ENCODE results near the gene RIMBP2. TPM values are rescaled to one million over a fixed set of nuclear protein-coding genes. Genes with fewer than 3 reads are reported as not detected.

The RIMBP2 gene
- total and polyA plus RNA-seq, 9 of the 15 experiments (the other 6 are each of a cell fraction or from before 2014, with no cell fraction given), result not detected

DNA sequence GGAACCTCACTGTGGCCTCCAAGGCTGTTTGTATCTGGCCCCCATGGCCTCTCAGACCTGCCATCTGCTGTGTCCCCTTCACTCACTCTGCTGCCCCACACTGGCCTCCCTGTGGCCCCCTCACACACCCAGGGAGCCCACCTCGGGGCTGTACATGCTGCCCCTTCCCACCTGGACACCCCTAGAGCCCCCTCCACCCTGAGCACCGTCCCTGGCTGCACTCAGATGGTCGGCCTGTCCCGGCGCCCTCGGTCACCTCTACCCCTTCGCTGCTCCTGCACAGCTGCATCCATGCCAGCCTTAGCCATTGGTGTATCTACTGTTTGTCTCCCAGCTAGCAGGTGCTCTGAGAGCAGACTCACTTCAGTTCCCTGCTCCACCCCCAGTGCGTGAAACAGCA is 144.4 kb downstream of the RIMBP2 start:
- Histone ChIP-seq H2AFZ (ENCODE audit: low read depth, low read length) (no peak overlapping the region), H3K27me3 (ENCODE audit: control insufficient read depth in 2 of 2, insufficient read depth in 2 of 2, low read length in 2 of 2) (peaks cover 11 to 40% of the 10 kb centered on the region in 2 experiments; a peak in 4 of 5 replicates), H3K4me3 (no peak overlapping the region), H3K27ac (ENCODE audit: extremely low read depth, low read depth, low read length) (no peak overlapping the region), H3K4me1 (replicated peaks in 1 of 2; ENCODE audit: control insufficient read depth in 2 of 2, insufficient read depth in 2 of 2, low read length in 2 of 2) (no peaks in the 10 kb centered on the region), H3K9me3 (replicated peaks; ENCODE audit: control insufficient read depth, insufficient read depth, low read depth, low read length) (no peaks in the 10 kb centered on the region), H3K4me2 (ENCODE audit: insufficient read depth, low read length) (no peak overlapping the region), H3K36me3 (ENCODE audit: control insufficient read depth, insufficient read depth, low read length) (no peaks in the 10 kb centered on the region), H3K9me1 (ENCODE audit: control insufficient read depth, insufficient read depth, low read length) (no peaks in the 10 kb centered on the region), H3K79me2 (ENCODE audit: control insufficient read depth, insufficient read depth, low read length) (no peaks in the 10 kb centered on the region), H3K9ac (ENCODE audit: insufficient read depth in 1 of 2, low read depth in 2 of 2, low read length in 2 of 2) (no peak overlapping the region), H4K20me1 (replicated peaks; ENCODE audit: control insufficient read depth, insufficient read depth, low read length) (no peaks in the 10 kb centered on the region)
- ChIA-PET POLR2A (no interaction called here), CTCF (ENCODE audit: low intra/inter-chr PET ratio) (no interaction called here)
- intact Hi-C loops (cut with micrococcal nuclease), result no loop called here
- 2% methylated on average over 8 of the region's 8 CpGs for WGBS (ENCODE audit: insufficient coverage, low coverage, missing lambda C conversion rate)
- ATAC-seq, result no peak
- in situ Hi-C loops (cut with MboI), result no loop called here
- no peak for FAIRE-seq
- BruUV-seq (replicated peaks), result no TSS peak
- DNase-seq (ENCODE audit: extremely low read depth in 1 of 4, low spot score in 3 of 4), result no peak
- TF ChIP-seq, protein P1, sequence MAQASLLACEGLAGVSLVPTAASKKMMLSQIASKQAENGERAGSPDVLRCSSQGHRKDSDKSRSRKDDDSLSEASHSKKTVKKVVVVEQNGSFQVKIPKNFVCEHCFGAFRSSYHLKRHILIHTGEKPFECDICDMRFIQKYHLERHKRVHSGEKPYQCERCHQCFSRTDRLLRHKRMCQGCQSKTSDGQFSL (CRISPR knock-in tag; IDR thresholded peaks at IDR 0.05), result no peak
- TF ChIP-seq, protein P1 (tag; IDR thresholded peaks at IDR 0.05), result no peak
- TF ChIP-seq, protein P2, sequence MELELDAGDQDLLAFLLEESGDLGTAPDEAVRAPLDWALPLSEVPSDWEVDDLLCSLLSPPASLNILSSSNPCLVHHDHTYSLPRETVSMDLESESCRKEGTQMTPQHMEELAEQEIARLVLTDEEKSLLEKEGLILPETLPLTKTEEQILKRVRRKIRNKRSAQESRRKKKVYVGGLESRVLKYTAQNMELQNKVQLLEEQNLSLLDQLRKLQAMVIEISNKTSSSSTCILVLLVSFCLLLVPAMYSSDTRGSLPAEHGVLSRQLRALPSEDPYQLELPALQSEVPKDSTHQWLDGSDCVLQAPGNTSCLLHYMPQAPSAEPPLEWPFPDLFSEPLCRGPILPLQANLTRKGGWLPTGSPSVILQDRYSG (tag; conservative IDR thresholded peaks at IDR 0.05; ENCODE audit: low read depth), result no peak
- TF ChIP-seq KLF13 (tag; IDR thresholded peaks at IDR 0.05; ENCODE audit: borderline replicate concordance, low read depth), result no peak
- no peak for TF ChIP-seq PHB2 (IDR thresholded peaks at IDR 0.05; ENCODE audit: low read depth)
- TF ChIP-seq, protein P3, sequence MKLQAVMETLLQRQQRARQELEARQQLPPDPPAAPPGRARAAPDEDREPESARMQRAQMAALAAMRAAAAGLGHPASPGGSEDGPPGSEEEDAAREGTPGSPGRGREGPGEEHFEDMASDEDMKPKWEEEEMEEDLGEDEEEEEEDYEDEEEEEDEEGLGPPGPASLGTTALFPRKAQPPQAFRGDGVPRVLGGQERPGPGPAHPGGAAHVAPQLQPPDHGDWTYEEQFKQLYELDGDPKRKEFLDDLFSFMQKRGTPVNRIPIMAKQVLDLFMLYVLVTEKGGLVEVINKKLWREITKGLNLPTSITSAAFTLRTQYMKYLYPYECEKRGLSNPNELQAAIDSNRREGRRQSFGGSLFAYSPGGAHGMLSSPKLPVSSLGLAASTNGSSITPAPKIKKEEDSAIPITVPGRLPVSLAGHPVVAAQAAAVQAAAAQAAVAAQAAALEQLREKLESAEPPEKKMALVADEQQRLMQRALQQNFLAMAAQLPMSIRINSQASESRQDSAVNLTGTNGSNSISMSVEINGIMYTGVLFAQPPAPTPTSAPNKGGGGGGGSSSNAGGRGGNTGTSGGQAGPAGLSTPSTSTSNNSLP (IDR thresholded peaks at IDR 0.05; ENCODE audit: borderline replicate concordance, low read depth, low read length), result no peak
- TF ChIP-seq, protein P4, sequence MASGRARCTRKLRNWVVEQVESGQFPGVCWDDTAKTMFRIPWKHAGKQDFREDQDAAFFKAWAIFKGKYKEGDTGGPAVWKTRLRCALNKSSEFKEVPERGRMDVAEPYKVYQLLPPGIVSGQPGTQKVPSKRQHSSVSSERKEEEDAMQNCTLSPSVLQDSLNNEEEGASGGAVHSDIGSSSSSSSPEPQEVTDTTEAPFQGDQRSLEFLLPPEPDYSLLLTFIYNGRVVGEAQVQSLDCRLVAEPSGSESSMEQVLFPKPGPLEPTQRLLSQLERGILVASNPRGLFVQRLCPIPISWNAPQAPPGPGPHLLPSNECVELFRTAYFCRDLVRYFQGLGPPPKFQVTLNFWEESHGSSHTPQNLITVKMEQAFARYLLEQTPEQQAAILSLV (tag; IDR thresholded peaks at IDR 0.05), result no peak
- TF ChIP-seq KDM1A (IDR thresholded peaks at IDR 0.05), result no peak
- TF ChIP-seq ZNF707 (CRISPR knock-in tag; conservative IDR thresholded peaks at IDR 0.05), result no peak
- no peak for TF ChIP-seq RBM39 (optimal IDR thresholded peaks at IDR 0.05; ENCODE audit: low read depth, low read length)
- TF ChIP-seq ZNF589 (CRISPR knock-in tag; IDR thresholded peaks at IDR 0.05; ENCODE audit: low read depth), result no peak
- TF ChIP-seq, protein P5, sequence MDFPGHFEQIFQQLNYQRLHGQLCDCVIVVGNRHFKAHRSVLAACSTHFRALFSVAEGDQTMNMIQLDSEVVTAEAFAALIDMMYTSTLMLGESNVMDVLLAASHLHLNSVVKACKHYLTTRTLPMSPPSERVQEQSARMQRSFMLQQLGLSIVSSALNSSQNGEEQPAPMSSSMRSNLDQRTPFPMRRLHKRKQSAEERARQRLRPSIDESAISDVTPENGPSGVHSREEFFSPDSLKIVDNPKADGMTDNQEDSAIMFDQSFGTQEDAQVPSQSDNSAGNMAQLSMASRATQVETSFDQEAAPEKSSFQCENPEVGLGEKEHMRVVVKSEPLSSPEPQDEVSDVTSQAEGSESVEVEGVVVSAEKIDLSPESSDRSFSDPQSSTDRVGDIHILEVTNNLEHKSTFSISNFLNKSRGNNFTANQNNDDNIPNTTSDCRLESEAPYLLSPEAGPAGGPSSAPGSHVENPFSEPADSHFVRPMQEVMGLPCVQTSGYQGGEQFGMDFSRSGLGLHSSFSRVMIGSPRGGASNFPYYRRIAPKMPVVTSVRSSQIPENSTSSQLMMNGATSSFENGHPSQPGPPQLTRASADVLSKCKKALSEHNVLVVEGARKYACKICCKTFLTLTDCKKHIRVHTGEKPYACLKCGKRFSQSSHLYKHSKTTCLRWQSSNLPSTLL (IDR thresholded peaks at IDR 0.05), result no peak
- no peak for TF ChIP-seq KLF10 (CRISPR knock-in tag; IDR thresholded peaks at IDR 0.05)
- TF ChIP-seq ZC3H11A (IDR thresholded peaks at IDR 0.05; ENCODE audit: low read depth, low read length), result no peak

All from K562 (cell line).